B cell (primary cell): ENCODE data around the gene C9orf43. TPM values are rescaled to one million over a fixed set of nuclear protein-coding genes. Genes with fewer than 3 reads are reported as not detected.
"Not testable (repeated sequence)": the region's sequence is repeated elsewhere in the genome, so short reads cannot be mapped to it uniquely, and the experiment has no call there.

Source experiments
- ATAC-seq: fragments of 200-7000 bp; cut with Tn5 transposase; one replicate; pipeline ENCODE4 v1.10.0; 2021; ENCODE audit warnings: low read depth, mild to moderate bottlenecking, moderate number of reproducible peaks, moderate library complexity
- CTCF ChIA-PET: fragments of 350-600 bp; sonication (Branson Sonifier 250); formaldehyde crosslinking; loops from one replicate; lab custom pipeline; 2021; ENCODE audit warnings: antibody characterized with exemption, inconsistent platforms; lab: Charles Lee
- POLR2A ChIA-PET: fragments of 350-600 bp; sonication (Branson Sonifier 250); formaldehyde crosslinking; loops from one replicate; lab custom pipeline; 2021; ENCODE audit warnings: antibody characterized with exemption; lab: Charles Lee
- DNase-seq: peaks from one replicate; pipeline ENCODE4 v3.0.0; 2013
- H2AFZ ChIP-seq: 2 replicates; pipeline ENCODE4 v1.6.1; 2012; ENCODE audit warnings: mild to moderate bottlenecking, low read depth, low read length; ENCODE audit not compliant: insufficient read depth, poor library complexity, severe bottlenecking
- H3K27ac ChIP-seq, 2 donors: 1 replicate in 1 of 2; 2 replicates in 1 of 2; pipeline ENCODE4 v1.5.1; 2012 to 2013; ENCODE audit warnings: low read length in 2 of 2, mild to moderate bottlenecking in 2 of 2, moderate library complexity in 1 of 2
- H3K27me3 ChIP-seq, 4 experiments: fragments of 200-600 bp in 1 of 4; sonication (generic) in 1 of 4; replicated peaks in 1 of 4; 1 replicate in 2 of 4; 2 replicates in 2 of 4; pipeline versions ENCODE4 v1.6.1 to v1.7.0; 2013 to 2016; ENCODE audit warnings: low read length in 3 of 4, mild to moderate bottlenecking in 2 of 4, mixed read lengths in 1 of 4, moderate library complexity in 1 of 4; ENCODE audit not compliant: insufficient read depth in 4 of 4, control insufficient read depth in 3 of 4; ENCODE audit errors: control extremely low read depth in 1 of 4
- H3K36me3 ChIP-seq, 2 experiments: replicated peaks in 1 of 2; 1 replicate in 1 of 2; 2 replicates in 1 of 2; pipeline versions ENCODE4 v1.6.1 to v1.7.1; 2013; ENCODE audit warnings: low read length in 1 of 2; ENCODE audit not compliant: insufficient read depth in 2 of 2, control insufficient read depth in 1 of 2; ENCODE audit errors: control extremely low read depth in 1 of 2, extremely low read depth in 1 of 2
- H3K4me1 ChIP-seq, 2 donors: fragments of 200-600 bp in 1 of 2; sonication (generic) in 1 of 2; 1 replicate in 1 of 2; 2 replicates in 1 of 2; pipeline versions ENCODE4 v1.5.1 to v1.6.1; 2013 to 2017; ENCODE audit warnings: low read length in 2 of 2; ENCODE audit not compliant: control insufficient read depth in 2 of 2, insufficient read depth in 2 of 2
- H3K4me2 ChIP-seq: replicated peaks from 2 replicates; pipeline ENCODE3; 2012; ENCODE audit warnings: mild to moderate bottlenecking, low read depth, low read length; ENCODE audit not compliant: poor library complexity, severe bottlenecking
- H3K4me3 ChIP-seq, 5 experiments: fragments of 200-600 bp in 1 of 5; sonication (generic) in 1 of 5; 1 replicate in 3 of 5; 2 replicates in 2 of 5; pipeline versions ENCODE4 v1.5.1 to v1.7.0; 2011 to 2016; ENCODE audit warnings: low read length in 4 of 5, mild to moderate bottlenecking in 4 of 5, low read depth in 2 of 5, control low read depth in 1 of 5, moderate library complexity in 1 of 5; ENCODE audit not compliant: insufficient read depth in 1 of 5; ENCODE audit errors: control extremely low read depth in 1 of 5, extremely low read depth in 1 of 5
- H3K79me2 ChIP-seq: fragments of 200-600 bp; sonication (generic); one replicate; pipeline ENCODE4 v1.6.0; 2016; ENCODE audit warnings: low read length; ENCODE audit not compliant: control insufficient read depth, insufficient read depth
- H3K9ac ChIP-seq: fragments of 200-600 bp; sonication (generic); 2 replicates; pipeline ENCODE4 v1.6.1; 2017; ENCODE audit warnings: mild to moderate bottlenecking, low read length, moderate library complexity
- H3K9me3 ChIP-seq, 3 donors: one replicate each; pipeline versions ENCODE4 v1.6.1 to v1.7.1; 2013; ENCODE audit warnings: low read length in 2 of 3; ENCODE audit not compliant: control insufficient read depth in 2 of 3, insufficient read depth in 1 of 3; ENCODE audit errors: control extremely low read depth in 1 of 3
- H4K20me1 ChIP-seq: 2 replicates; pipeline ENCODE4 v1.6.0; 2012; ENCODE audit warnings: mild to moderate bottlenecking, low read length; ENCODE audit not compliant: insufficient read depth, control insufficient read depth, poor library complexity, severe bottlenecking
- H3K27ac Mint-ChIP-seq: one replicate; pipeline ENCODE4 v1.8.0; 2021; ENCODE audit warnings: mixed read lengths
- H3K27me3 Mint-ChIP-seq: one replicate; pipeline ENCODE4 v1.8.0; 2021; ENCODE audit warnings: mixed read lengths
- H3K4me1 Mint-ChIP-seq: one replicate; pipeline ENCODE4 v1.8.0; 2021; ENCODE audit warnings: mixed read lengths
- H3K4me3 Mint-ChIP-seq: one replicate; pipeline ENCODE4 v1.8.0; 2021; ENCODE audit warnings: mixed read lengths
- H3K9me3 Mint-ChIP-seq: one replicate; pipeline ENCODE4 v1.8.0; 2022; ENCODE audit warnings: mixed read lengths; ENCODE audit not compliant: insufficient read depth
- CTCF ChIP-seq: fragments of 200-600 bp; IDR thresholded peaks from one replicate; pipeline ENCODE4 v1.8.0; 2022; ENCODE audit warnings: antibody characterized with exemption, mild to moderate bottlenecking
- EZH2 ChIP-seq: IDR thresholded peaks from 2 replicates; pipeline ENCODE4 v1.6.1; 2012; ENCODE audit warnings: borderline replicate concordance, low read depth, mild to moderate bottlenecking, moderate library complexity, low read length; ENCODE audit not compliant: insufficient read depth, poor library complexity, severe bottlenecking
- WGBS: methylation state at CpG from one replicate; pipeline ENCODE4 v1.1.5; 2013; ENCODE audit warnings: missing lambda C conversion rate; ENCODE audit not compliant: insufficient coverage; 5-methylcytosine and 5-hydroxymethylcytosine counted together
- intact Hi-C: fragments of 100-400 bp; cut with micrococcal nuclease; formaldehyde crosslinking; loops from one replicate; pipeline ENCODE4 v1.10.0; 2022
- polyA plus RNA-seq: library from polyadenylated mRNA; depleted of rRNA; stranded (reverse); fragments of >200 nt; gene quantifications from 2 replicates; pipeline ENCODE4 v1.2.3, GENCODE V29; 2012
- total RNA-seq, 2 donors: library from RNA; stranded (reverse); fragments of 120-200 nt in 1 of 2; gene quantifications; 1 replicate in 1 of 2; 2 replicates in 1 of 2; pipeline versions ENCODE4 v1.2.3 to v1.2.4, GENCODE V29; 2013 to 2022

Gene C9orf43
- total and polyA plus RNA-seq, 2 donors (not counting 1 experiment from before 2014, with no cell fraction given) = 0.57 to 1.7 TPM

GRCh38 chr9:113380869-113381378, 29.6 kb upstream of the C9orf43 start:
- WGBS = no CpG with 5 or more reads among the region's 1 CpG
- no peak for TF ChIP-seq CTCF
- no peak for TF ChIP-seq EZH2
- intact Hi-C loops = loop anchor here (2.0 kb wide), 1 partner anchor 20 kb away; the partner anchor contains the start of gene ALAD
- ATAC-seq (peak; percentile 25), DNase-seq (peak; percentile 57)
- Histone ChIP-seq H3K27me3 (no peaks in the 10 kb centered on the region), H3K4me2 (peak overlapping the region; percentile 2), H3K4me3 (no peak overlapping the region), H3K9me3 (no peaks in the 10 kb centered on the region), H3K9ac (no peak overlapping the region), H3K27ac (peak overlapping the region; percentile 3 to 44), H3K36me3 (no peaks in the 10 kb centered on the region), H2AFZ (peak overlapping the region; percentile 66), H3K79me2 (no peaks in the 10 kb centered on the region), H4K20me1 (no peaks in the 10 kb centered on the region), H3K4me1 (peaks cover 3 to 15% of the 10 kb centered on the region in 2 donors)
- ChIA-PET CTCF (no interaction called here), POLR2A (interaction anchor here (0.6 kb wide), 1 partner anchor 180 kb away, joined by 7 read pairs; no protein-coding TSS in a partner anchor)
- Mint-ChIP-seq H3K4me1 (peaks cover 11% of the 10 kb centered on the region), H3K27me3 (no peaks in the 10 kb centered on the region), H3K27ac (peak overlapping the region; percentile 73), H3K9me3 (no peaks in the 10 kb centered on the region), H3K4me3 (peak overlapping the region; percentile 7)

GRCh38 chr9:113381441-113381840, 29.1 kb upstream of the C9orf43 start:
- H3K4me3 Mint-ChIP-seq, DNase-seq, H3K27ac Mint-ChIP-seq, CTCF ChIA-PET, H3K27me3 Mint-ChIP-seq, H4K20me1 ChIP-seq, H3K4me3 ChIP-seq, ATAC-seq, H3K27me3 ChIP-seq, H3K4me2 ChIP-seq, H3K36me3 ChIP-seq, H3K9me3 ChIP-seq, H3K9ac ChIP-seq, H3K9me3 Mint-ChIP-seq, H3K27ac ChIP-seq, H2AFZ ChIP-seq, H3K79me2 ChIP-seq: not testable (repeated sequence)
- 74% methylated on average over 5 of the region's 7 CpGs for WGBS
- intact Hi-C loops = loop anchor here (2.0 kb wide), 1 partner anchor 19 kb away; the partner anchor contains the start of gene ALAD
- POLR2A ChIA-PET = interaction anchor here (0.6 kb wide), 1 partner anchor 179 kb away, joined by 7 read pairs; no protein-coding TSS in a partner anchor
- peaks cover 3 to 12% of the 10 kb centered on the region in 2 donors for H3K4me1 ChIP-seq
- H3K4me1 Mint-ChIP-seq = peaks cover 11% of the 10 kb centered on the region
